ENCODE measurements around the gene SCYGR6. TPM values are rescaled to one million over a fixed set of nuclear protein-coding genes. Genes with fewer than 3 reads are reported as not detected.
A peak's percentile ranks its signal among the peaks of the same experiment; 100 is the strongest.
"Not testable (repeated sequence)": the region's sequence is repeated elsewhere in the genome, so short reads cannot be mapped to it uniquely, and the experiment has no call there.

SCYGR6 gene
- total RNA-seq, 1 donor from 2014 or later: not detected

DNA sequence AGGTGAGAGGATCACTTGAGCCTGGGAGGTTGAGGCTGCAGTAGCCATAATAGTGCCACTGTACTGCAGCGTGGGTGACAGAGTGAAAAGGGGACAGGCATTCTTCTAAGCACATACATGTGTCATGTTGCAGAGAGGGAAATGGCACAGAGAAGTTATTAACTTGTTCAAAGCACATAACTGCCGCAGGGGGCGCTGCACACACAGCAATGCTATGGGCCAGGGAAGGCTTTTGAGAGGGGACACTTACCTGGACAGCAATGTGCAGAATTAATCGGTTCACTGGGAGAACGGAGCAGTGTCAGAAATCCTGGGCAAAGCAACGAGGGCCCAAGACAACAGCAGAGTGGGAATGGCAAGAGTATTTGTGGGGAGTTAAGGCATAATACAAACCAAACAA, 23.5 kb upstream of the SCYGR6 start:
- Mint-ChIP-seq H3K4me1 (ENCODE audit: unreplicated experiment) (no peaks in the 10 kb centered on the region), H3K36me3 (ENCODE audit: unreplicated experiment) (no peaks in the 10 kb centered on the region), H3K27me3 (ENCODE audit: unreplicated experiment) (peaks cover 11% of the 10 kb centered on the region), H3K4me3 (ENCODE audit: unreplicated experiment) (no peak overlapping the region), H3K27ac (ENCODE audit: unreplicated experiment) (no peak overlapping the region), H3K9me3 (ENCODE audit: unreplicated experiment) (no peaks in the 10 kb centered on the region)
- DNase-seq (ENCODE audit: extremely low spot score, unreplicated experiment): no peak
- TF ChIP-seq, protein P1, sequence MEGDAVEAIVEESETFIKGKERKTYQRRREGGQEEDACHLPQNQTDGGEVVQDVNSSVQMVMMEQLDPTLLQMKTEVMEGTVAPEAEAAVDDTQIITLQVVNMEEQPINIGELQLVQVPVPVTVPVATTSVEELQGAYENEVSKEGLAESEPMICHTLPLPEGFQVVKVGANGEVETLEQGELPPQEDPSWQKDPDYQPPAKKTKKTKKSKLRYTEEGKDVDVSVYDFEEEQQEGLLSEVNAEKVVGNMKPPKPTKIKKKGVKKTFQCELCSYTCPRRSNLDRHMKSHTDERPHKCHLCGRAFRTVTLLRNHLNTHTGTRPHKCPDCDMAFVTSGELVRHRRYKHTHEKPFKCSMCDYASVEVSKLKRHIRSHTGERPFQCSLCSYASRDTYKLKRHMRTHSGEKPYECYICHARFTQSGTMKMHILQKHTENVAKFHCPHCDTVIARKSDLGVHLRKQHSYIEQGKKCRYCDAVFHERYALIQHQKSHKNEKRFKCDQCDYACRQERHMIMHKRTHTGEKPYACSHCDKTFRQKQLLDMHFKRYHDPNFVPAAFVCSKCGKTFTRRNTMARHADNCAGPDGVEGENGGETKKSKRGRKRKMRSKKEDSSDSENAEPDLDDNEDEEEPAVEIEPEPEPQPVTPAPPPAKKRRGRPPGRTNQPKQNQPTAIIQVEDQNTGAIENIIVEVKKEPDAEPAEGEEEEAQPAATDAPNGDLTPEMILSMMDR (IDR thresholded peaks at IDR 0.05): peak; percentile 36

DNA sequence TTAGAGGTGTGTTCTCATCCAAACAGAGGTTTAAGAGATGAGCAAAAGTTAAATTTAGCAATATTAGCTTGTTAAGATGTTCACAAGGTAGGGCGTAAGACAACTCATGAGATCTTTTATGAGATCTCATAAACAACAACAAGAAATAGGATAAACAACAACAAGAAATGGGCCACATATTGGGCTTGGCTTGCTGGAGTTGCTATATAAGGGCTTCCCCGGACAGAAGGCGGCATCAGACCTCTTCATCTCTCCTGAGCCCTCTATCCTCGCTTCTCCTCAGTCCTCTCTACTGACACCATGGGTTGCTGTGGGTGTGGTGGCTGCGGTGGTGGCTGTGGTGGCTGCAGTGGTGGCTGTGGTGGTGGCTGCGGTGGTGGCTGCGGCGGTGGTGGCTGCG, 21.0 kb upstream of the SCYGR6 start, which contains the start of gene SCYGR8:
Gene SCYGR8, plus strand, starts transcription at position 301 of the 400 bp plus-strand sequence. Its CDS starts 0 bp downstream, at position 301.
- no peaks in the 10 kb centered on the region for H3K36me3 Mint-ChIP-seq (ENCODE audit: unreplicated experiment)
- H3K27ac Mint-ChIP-seq (ENCODE audit: unreplicated experiment): no peak within 1 kb of the TSS
- no peak for DNase-seq (ENCODE audit: extremely low spot score, unreplicated experiment)
- H3K4me1 Mint-ChIP-seq (ENCODE audit: unreplicated experiment): no peaks in the 10 kb centered on the region
- TF ChIP-seq, protein P1 (IDR thresholded peaks at IDR 0.05): no peak
- no peaks in the 10 kb centered on the region for H3K9me3 Mint-ChIP-seq (ENCODE audit: unreplicated experiment)
- H3K27me3 Mint-ChIP-seq (ENCODE audit: unreplicated experiment): peaks cover 11% of the 10 kb centered on the region
- no peak within 1 kb of the TSS for H3K4me3 Mint-ChIP-seq (ENCODE audit: unreplicated experiment)

DNA sequence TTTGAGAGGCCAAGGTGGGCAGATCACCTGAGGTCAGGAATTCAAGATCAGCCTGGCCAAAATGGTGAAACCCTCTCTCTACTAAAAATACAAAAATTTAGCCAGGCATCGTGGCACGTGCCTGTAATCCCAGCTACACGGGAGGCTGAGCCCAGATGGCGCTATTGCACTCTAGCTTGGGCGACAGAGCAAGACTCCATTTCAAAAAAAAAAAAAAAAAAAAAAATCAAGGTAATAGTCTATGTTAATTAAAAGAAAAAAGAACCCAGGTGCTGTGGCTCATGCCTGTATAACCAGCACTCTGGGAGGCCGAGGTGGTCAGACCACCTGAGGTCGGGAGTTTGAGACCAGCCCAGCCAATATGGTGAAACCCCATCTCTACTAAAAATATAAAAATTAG, 16.1 kb upstream of the SCYGR6 start:
- H3K27ac Mint-ChIP-seq (ENCODE audit: unreplicated experiment); H3K9me3 Mint-ChIP-seq (ENCODE audit: unreplicated experiment); H3K27me3 Mint-ChIP-seq (ENCODE audit: unreplicated experiment); H3K4me1 Mint-ChIP-seq (ENCODE audit: unreplicated experiment); DNase-seq (ENCODE audit: extremely low spot score, unreplicated experiment); H3K4me3 Mint-ChIP-seq (ENCODE audit: unreplicated experiment); H3K36me3 Mint-ChIP-seq (ENCODE audit: unreplicated experiment): not testable (repeated sequence)
- TF ChIP-seq, protein P1 (IDR thresholded peaks at IDR 0.05): peak; percentile 17

DNA sequence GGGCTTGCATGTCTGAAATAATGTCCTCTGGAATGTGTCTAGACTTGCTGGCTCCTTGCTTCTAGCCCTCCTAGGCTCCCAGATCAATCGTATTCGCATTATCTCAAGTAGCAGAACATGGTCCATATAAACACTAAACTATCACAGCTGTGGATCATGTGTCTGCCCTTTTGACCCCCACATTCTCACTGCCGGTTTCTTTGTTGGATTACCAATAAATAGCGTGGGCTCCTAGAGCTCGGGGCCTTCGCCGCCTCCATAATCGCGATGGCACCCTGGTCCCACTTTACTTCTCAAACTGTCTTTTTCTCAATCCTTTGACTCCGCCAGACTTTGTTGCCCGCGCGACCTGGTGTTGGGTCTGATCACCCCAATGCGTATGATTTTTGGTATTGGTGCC, 14.8 kb upstream of the SCYGR6 start:
- DNase-seq (ENCODE audit: extremely low spot score, unreplicated experiment): no peak

DNA sequence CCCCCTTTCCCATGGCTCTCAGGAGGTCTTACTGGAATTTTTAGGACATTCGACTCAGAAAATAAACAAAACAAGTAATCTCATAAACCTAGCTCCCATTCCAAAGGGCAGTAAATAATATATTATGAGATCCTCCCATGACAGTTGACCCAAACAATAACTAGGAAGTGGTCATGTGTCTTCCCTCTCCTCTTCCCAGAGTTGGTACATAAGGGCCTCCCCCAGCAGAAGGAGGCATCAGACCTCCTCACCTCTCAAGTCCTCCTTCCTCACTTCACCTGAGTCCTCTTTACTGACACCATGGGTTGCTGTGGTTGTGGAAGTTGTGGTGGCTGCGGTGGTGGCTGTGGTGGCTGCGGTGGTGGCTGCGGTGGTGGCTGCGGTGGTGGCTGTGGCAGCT, 3.5 kb upstream of the SCYGR6 start, which contains the start of gene SCYGR7:
Gene SCYGR7, plus strand, starts transcription at position 301 of the 400 bp plus-strand sequence. Its CDS starts 0 bp downstream, at position 301.
- H3K4me3 Mint-ChIP-seq (ENCODE audit: unreplicated experiment): no peak within 1 kb of the TSS
- H3K27me3 Mint-ChIP-seq (ENCODE audit: unreplicated experiment): peaks cover 13% of the 10 kb centered on the region
- no peak within 1 kb of the TSS for H3K27ac Mint-ChIP-seq (ENCODE audit: unreplicated experiment)
- H3K36me3 Mint-ChIP-seq (ENCODE audit: unreplicated experiment): no peaks in the 10 kb centered on the region
- peaks cover 2% of the 10 kb centered on the region for H3K9me3 Mint-ChIP-seq (ENCODE audit: unreplicated experiment)
- no peak for DNase-seq (ENCODE audit: extremely low spot score, unreplicated experiment)
- TF ChIP-seq, protein P1 (IDR thresholded peaks at IDR 0.05): no peak
- no peaks in the 10 kb centered on the region for H3K4me1 Mint-ChIP-seq (ENCODE audit: unreplicated experiment)

More for the DNA sequence above, 14.8 kb upstream of the SCYGR6 start:
- TF ChIP-seq, protein P1 (IDR thresholded peaks at IDR 0.05): no peak
- Mint-ChIP-seq H3K9me3 (ENCODE audit: unreplicated experiment) (no peaks in the 10 kb centered on the region), H3K36me3 (ENCODE audit: unreplicated experiment) (no peaks in the 10 kb centered on the region), H3K4me1 (ENCODE audit: unreplicated experiment) (no peaks in the 10 kb centered on the region), H3K4me3 (ENCODE audit: unreplicated experiment) (no peak overlapping the region), H3K27me3 (ENCODE audit: unreplicated experiment) (peaks cover 4% of the 10 kb centered on the region), H3K27ac (ENCODE audit: unreplicated experiment) (no peak overlapping the region)

DNA sequence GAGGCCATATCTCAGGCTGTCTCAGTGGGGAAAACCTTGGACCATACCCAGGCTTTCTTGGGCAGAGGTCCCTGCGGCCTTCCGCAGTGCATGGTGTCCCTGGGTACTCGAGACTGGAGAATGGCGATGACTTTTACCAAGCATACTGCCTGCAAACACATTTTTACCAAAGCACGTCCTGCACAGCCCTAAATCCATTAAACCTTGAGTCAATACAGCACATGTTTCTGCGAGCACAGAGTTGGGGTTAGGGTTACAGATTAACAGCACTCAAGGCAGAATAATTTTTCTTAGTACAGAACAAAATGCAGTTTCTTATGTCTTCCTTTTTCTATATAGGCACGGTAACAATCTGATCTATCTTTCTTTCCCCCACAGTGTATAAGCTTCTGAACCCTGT, 1.7 kb downstream of the SCYGR6 start:
- not testable (repeated sequence) for H3K4me1 Mint-ChIP-seq (ENCODE audit: unreplicated experiment)

More for the DNA sequence above, 1.7 kb downstream of the SCYGR6 start:
- H3K9me3 Mint-ChIP-seq (ENCODE audit: unreplicated experiment); H3K36me3 Mint-ChIP-seq (ENCODE audit: unreplicated experiment); H3K4me3 Mint-ChIP-seq (ENCODE audit: unreplicated experiment); H3K27ac Mint-ChIP-seq (ENCODE audit: unreplicated experiment): not testable (repeated sequence)
- H3K27me3 Mint-ChIP-seq (ENCODE audit: unreplicated experiment): peaks cover 19% of the 10 kb centered on the region
- peak; percentile 30 for DNase-seq (ENCODE audit: extremely low spot score, unreplicated experiment)
